Trophoblast cell (in vitro differentiated cells and primary cell): ENCODE measurements around the gene URAD.
A peak's percentile ranks its signal among the peaks of the same experiment; 100 is the strongest.

Experiments used
- DNase-seq, 2 donors: peaks; one replicate each; pipeline ENCODE4 v3.0.0-alpha.2; 2016
- H2AFZ ChIP-seq: 2 replicates; pipeline ENCODE4 v1.6.1; 2013; ENCODE audit warnings: low read length, moderate library complexity, mild to moderate bottlenecking; ENCODE audit not compliant: insufficient read depth, poor library complexity
- H2AK5ac ChIP-seq: 2 replicates; pipeline ENCODE4 v1.6.1; 2013; ENCODE audit warnings: mild to moderate bottlenecking, low read length
- H2BK120ac ChIP-seq: 2 replicates; pipeline ENCODE4 v1.6.1; 2013; ENCODE audit warnings: low read length, mild to moderate bottlenecking, moderate library complexity; ENCODE audit not compliant: insufficient read depth, poor library complexity
- H2BK12ac ChIP-seq: 2 replicates; pipeline ENCODE4 v1.6.1; 2013; ENCODE audit warnings: mild to moderate bottlenecking, low read length, moderate library complexity
- H2BK5ac ChIP-seq: 2 replicates; pipeline ENCODE4 v1.6.1; 2013; ENCODE audit warnings: low read length, low read depth, moderate library complexity, mild to moderate bottlenecking; ENCODE audit not compliant: poor library complexity
- H3K14ac ChIP-seq: 2 replicates; pipeline ENCODE4 v1.6.1; 2013; ENCODE audit warnings: mild to moderate bottlenecking, low read length
- H3K18ac ChIP-seq: 2 replicates; pipeline ENCODE4 v1.6.1; 2013; ENCODE audit warnings: mild to moderate bottlenecking, low read length
- H3K23ac ChIP-seq: 2 replicates; pipeline ENCODE4 v1.6.1; 2013; ENCODE audit warnings: low read length
- H3K27ac ChIP-seq: 2 replicates; pipeline ENCODE4 v1.5.1; 2013; ENCODE audit warnings: low read depth, mild to moderate bottlenecking, inconsistent platforms, low read length, moderate library complexity
- H3K27me3 ChIP-seq: 2 replicates; pipeline ENCODE4 v1.6.1; 2013; ENCODE audit warnings: inconsistent platforms, mild to moderate bottlenecking, low read length, moderate library complexity; ENCODE audit not compliant: insufficient read depth
- H3K36me3 ChIP-seq, 2 experiments: 1 replicate in 1 of 2; 2 replicates in 1 of 2; pipeline ENCODE4 v1.6.1; 2013; ENCODE audit warnings: low read length in 2 of 2, mild to moderate bottlenecking in 2 of 2, moderate library complexity in 1 of 2; ENCODE audit not compliant: insufficient read depth in 2 of 2, control insufficient read depth in 1 of 2
- H3K4ac ChIP-seq: 2 replicates; pipeline ENCODE4 v1.6.1; 2013; ENCODE audit warnings: low read depth, mild to moderate bottlenecking, low read length, moderate library complexity
- H3K4me1 ChIP-seq, 2 experiments: 1 replicate in 1 of 2; 2 replicates in 1 of 2; pipeline ENCODE4 v1.6.1; 2013; ENCODE audit warnings: low read length in 2 of 2, mild to moderate bottlenecking in 2 of 2, moderate library complexity in 1 of 2; ENCODE audit not compliant: insufficient read depth in 2 of 2, control insufficient read depth in 1 of 2
- H3K4me2 ChIP-seq: 2 replicates; pipeline ENCODE4 v1.6.1; 2013; ENCODE audit warnings: inconsistent platforms, mild to moderate bottlenecking, low read length, moderate library complexity
- H3K4me3 ChIP-seq: 2 replicates; pipeline ENCODE4 v1.5.1; 2013; ENCODE audit warnings: mild to moderate bottlenecking, low read depth, low read length, inconsistent platforms
- H3K79me1 ChIP-seq: one replicate; pipeline ENCODE4 v1.6.1; 2013; ENCODE audit warnings: low read length
- H3K79me2 ChIP-seq: 2 replicates; pipeline ENCODE4 v1.6.1; 2013; ENCODE audit warnings: low read length, mild to moderate bottlenecking; ENCODE audit not compliant: control insufficient read depth, insufficient read depth, poor library complexity
- H3K9ac ChIP-seq: 2 replicates; pipeline ENCODE4 v1.6.1; 2013; ENCODE audit warnings: mild to moderate bottlenecking, low read length
- H3K9me3 ChIP-seq: 2 replicates; pipeline ENCODE4 v1.6.1; 2013; ENCODE audit warnings: low read depth, mild to moderate bottlenecking, control low read depth, inconsistent platforms, low read length; ENCODE audit not compliant: insufficient read depth
- H4K12ac ChIP-seq: 2 replicates; pipeline ENCODE4 v1.6.1; 2013; ENCODE audit warnings: low read depth, mild to moderate bottlenecking, low read length, moderate library complexity
- H4K8ac ChIP-seq: 2 replicates; pipeline ENCODE4 v1.6.1; 2013; ENCODE audit warnings: low read depth, mild to moderate bottlenecking, low read length, moderate library complexity
- H4K91ac ChIP-seq: one replicate; pipeline ENCODE4 v1.6.1; 2013; ENCODE audit warnings: low read depth, mild to moderate bottlenecking, low read length, moderate library complexity
- WGBS: extraction: QIAGEN DNeasy Blood & Tissue Kit; methylation state at CpG from one replicate; pipeline ENCODE4 v1.1.7; 2013; ENCODE audit warnings: missing lambda C conversion rate; ENCODE audit not compliant: insufficient read length, insufficient coverage; ENCODE audit errors: extremely low coverage; 5-methylcytosine and 5-hydroxymethylcytosine counted together

The URAD gene

DNA sequence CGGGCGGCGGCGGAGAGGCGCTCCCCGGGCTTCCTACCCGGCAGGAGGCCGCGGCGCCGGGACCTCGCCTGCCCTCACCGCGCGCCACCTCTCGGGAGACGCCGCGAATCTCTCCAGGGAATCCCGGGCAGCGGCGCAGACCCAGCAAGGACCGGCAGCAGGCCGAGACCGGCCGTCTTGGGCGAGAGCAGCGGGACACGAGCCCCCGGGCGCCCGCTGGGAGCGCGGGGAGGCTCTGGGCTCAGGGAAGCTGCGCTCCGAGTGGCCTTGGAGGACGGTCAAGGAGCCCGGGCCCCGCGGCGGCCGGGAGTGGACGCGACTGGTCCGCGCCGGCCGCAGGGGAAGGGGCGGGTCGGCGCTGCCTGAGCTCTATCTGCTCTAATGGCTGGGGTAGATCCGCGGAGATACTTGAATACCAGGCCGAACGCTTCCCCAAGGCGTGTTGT lies 34.1 kb downstream of the URAD start:
- Histone ChIP-seq H2AK5ac (no peak overlapping the region), H3K79me2 (peaks cover 3% of the 10 kb centered on the region), H3K14ac (peak overlapping the region; percentile 83), H2AFZ (peak overlapping the region; percentile 93), H2BK12ac (no peak overlapping the region), H3K4ac (peak overlapping the region; percentile 70), H3K4me1 (peaks cover 7 to 9% of the 10 kb centered on the region in 2 experiments), H3K18ac (peak overlapping the region; percentile 61), H4K91ac (peak overlapping the region; percentile 84), H4K12ac (peak overlapping the region; percentile 61), H3K36me3 (no peaks in the 10 kb centered on the region), H3K4me2 (peak overlapping the region; percentile 78), H3K27ac (peak overlapping the region; percentile 20), H3K9ac (peak overlapping the region; percentile 10), H3K23ac (no peak overlapping the region), H3K4me3 (peak overlapping the region; percentile 62), H3K9me3 (no peaks in the 10 kb centered on the region), H3K27me3 (peaks cover 4% of the 10 kb centered on the region), H2BK5ac (peak overlapping the region; percentile 64), H2BK120ac (peak overlapping the region; percentile 86), H3K79me1 (peaks cover 11% of the 10 kb centered on the region), H4K8ac (peak overlapping the region; percentile 84)
- WGBS = no CpG with 5 or more reads among the region's 56 CpGs
- peak; percentile 25 to 33 for DNase-seq

DNA sequence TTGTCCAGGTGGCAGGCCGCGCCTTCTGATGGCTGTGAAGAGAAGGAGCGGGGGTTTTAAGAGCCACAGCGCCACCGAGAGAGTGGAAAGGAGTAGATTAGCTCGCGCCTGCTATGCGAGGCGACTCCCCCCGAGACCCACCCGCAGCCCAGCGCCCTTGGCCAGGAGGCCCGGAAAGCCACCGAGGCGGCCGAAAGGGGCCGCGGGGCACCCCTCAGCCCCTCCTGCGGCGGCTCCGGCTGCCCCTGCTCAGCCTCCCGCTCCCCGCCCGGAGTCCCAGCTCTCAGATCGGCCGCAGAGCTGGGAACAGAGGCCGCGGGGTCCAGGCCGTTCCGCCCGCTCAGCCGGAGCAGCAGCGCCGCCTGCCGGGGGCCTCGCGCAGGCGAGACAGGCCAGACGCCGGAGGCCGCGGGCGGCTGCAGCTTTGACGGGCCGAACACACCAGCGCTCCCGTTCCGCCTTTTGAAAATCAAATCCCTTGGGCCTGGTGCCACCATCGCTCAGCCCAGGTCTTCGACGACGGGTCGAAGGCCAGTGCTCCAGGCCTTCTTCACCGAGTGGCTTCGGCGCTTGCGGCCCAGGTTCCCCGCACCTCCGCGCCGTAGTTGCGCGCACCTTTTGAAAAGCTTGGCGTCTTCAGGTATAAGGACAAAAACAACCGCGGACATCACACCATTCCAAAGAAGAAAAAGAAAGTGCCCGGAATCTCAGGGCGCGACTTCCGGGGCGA lies 34.7 kb downstream of the URAD start:
- H4K91ac ChIP-seq = peak overlapping the region; percentile 84
- H3K9me3 ChIP-seq = no peaks in the 10 kb centered on the region
- peaks cover under 1% of the 10 kb centered on the region for H3K27me3 ChIP-seq
- H3K4ac ChIP-seq = no peak overlapping the region
- H3K4me2 ChIP-seq = peak overlapping the region; percentile 78
- H3K9ac ChIP-seq = peak overlapping the region; percentile 52
- peak overlapping the region; percentile 61 for H4K12ac ChIP-seq
- H4K8ac ChIP-seq = peak overlapping the region; percentile 84
- no peak overlapping the region for H2BK12ac ChIP-seq
- H3K18ac ChIP-seq = peak overlapping the region; percentile 30
- no peak overlapping the region for H3K23ac ChIP-seq
- DNase-seq = peak; percentile 63 to 85
- H2BK5ac ChIP-seq = peak overlapping the region; percentile 64
- no peak overlapping the region for H2AK5ac ChIP-seq
- peaks cover 3% of the 10 kb centered on the region for H3K79me2 ChIP-seq
- H3K79me1 ChIP-seq = peaks cover 11% of the 10 kb centered on the region
- H3K4me3 ChIP-seq = peak overlapping the region; percentile 62
- H3K4me1 ChIP-seq = peaks cover 7 to 9% of the 10 kb centered on the region in 2 experiments
- H3K36me3 ChIP-seq = no peaks in the 10 kb centered on the region
- H2AFZ ChIP-seq = peak overlapping the region; percentile 93
- WGBS = no CpG with 5 or more reads among the region's 71 CpGs
- peak overlapping the region; percentile 54 for H3K14ac ChIP-seq
- H2BK120ac ChIP-seq = peak overlapping the region; percentile 64
- H3K27ac ChIP-seq = peak overlapping the region; percentile 15

- Histone ChIP-seq H3K4me1 (peaks cover 7 to 9% of the 10 kb centered on the region in 2 experiments), H2BK12ac (no peak overlapping the region), H4K12ac (no peak overlapping the region), H3K27me3 (no peaks in the 10 kb centered on the region), H3K18ac (peak overlapping the region; percentile 30), H3K9ac (no peak overlapping the region), H3K23ac (no peak overlapping the region), H3K27ac (no peak overlapping the region), H3K36me3 (no peaks in the 10 kb centered on the region), H3K4ac (no peak overlapping the region), H3K79me2 (peaks cover 3% of the 10 kb centered on the region), H2AFZ (peak overlapping the region; percentile 72), H3K14ac (peak overlapping the region; percentile 54), H3K79me1 (peaks cover 11% of the 10 kb centered on the region), H4K8ac (peak overlapping the region; percentile 76), H2BK120ac (peak overlapping the region; percentile 64), H4K91ac (peak overlapping the region; percentile 67), H3K4me2 (peak overlapping the region; percentile 78), H2AK5ac (no peak overlapping the region), H3K9me3 (no peaks in the 10 kb centered on the region), H3K4me3 (peak overlapping the region; percentile 62), H2BK5ac (peak overlapping the region; percentile 37)
- peak; percentile 11 to 53 for DNase-seq
- WGBS = no CpG with 5 or more reads among the region's 30 CpGs
These were observed 35.4 kb downstream of the URAD start for GRCh38 chr13:27952876-27953675.

GRCh38 chr13:27942972-27943371 lies 45.5 kb downstream of the URAD start:
- Histone ChIP-seq H3K9ac (no peak overlapping the region), H2AFZ (no peak overlapping the region), H3K4me2 (no peak overlapping the region), H4K12ac (no peak overlapping the region), H2AK5ac (no peak overlapping the region), H2BK5ac (no peak overlapping the region), H2BK12ac (no peak overlapping the region), H3K79me2 (no peaks in the 10 kb centered on the region), H3K9me3 (no peaks in the 10 kb centered on the region), H3K4me3 (no peak overlapping the region), H4K91ac (no peak overlapping the region), H4K8ac (no peak overlapping the region), H3K4ac (no peak overlapping the region), H3K27ac (no peak overlapping the region), H2BK120ac (no peak overlapping the region), H3K79me1 (no peaks in the 10 kb centered on the region), H3K23ac (no peak overlapping the region), H3K14ac (no peak overlapping the region), H3K36me3 (no peaks in the 10 kb centered on the region), H3K18ac (no peak overlapping the region), H3K27me3 (peaks cover 4% of the 10 kb centered on the region), H3K4me1 (no peaks in the 10 kb centered on the region)
- WGBS = no CpG with 5 or more reads among the region's 1 CpG
- DNase-seq = no peak
